Breast epithelium (tissue), 4 donors: ENCODE measurements around the gene NODAL. TPM values are rescaled to one million over a fixed set of nuclear protein-coding genes. Genes with fewer than 3 reads are reported as not detected.

Experiments used
- DNase-seq, 2 donors: peaks; one replicate each; pipeline ENCODE4 v3.0.0-alpha.2; 2019; ENCODE audit warnings: low spot score in 2 of 2
- H3K27ac ChIP-seq, 2 donors: fragments of 200-600 bp; sonication (generic) in 1 of 2; one replicate each; pipeline ENCODE4 v1.5.1; 2016 to 2019; ENCODE audit warnings: mild to moderate bottlenecking in 1 of 2
- H3K27me3 ChIP-seq, 2 donors: fragments of 200-600 bp; sonication (generic) in 1 of 2; one replicate each; pipeline versions ENCODE4 v1.5.1 to v1.6.0; 2017 to 2019; ENCODE audit warnings: control low read depth in 1 of 2, mild to moderate bottlenecking in 1 of 2
- H3K36me3 ChIP-seq: fragments of 200-600 bp; one replicate; pipeline ENCODE4 v1.5.1; 2019
- H3K4me1 ChIP-seq, 2 donors: fragments of 200-600 bp; sonication (generic); one replicate each; pipeline ENCODE4 v1.5.1; 2016 to 2019; ENCODE audit warnings: control low read depth in 1 of 2
- H3K4me3 ChIP-seq, 3 donors: fragments of 200-600 bp; sonication (generic); 1 replicate in 2 of 3; 2 replicates in 1 of 3; pipeline ENCODE4 v1.5.1; 2016 to 2019; ENCODE audit warnings: mild to moderate bottlenecking in 3 of 3, moderate library complexity in 2 of 3
- H3K9me3 ChIP-seq, 2 donors: fragments of 200-600 bp; sonication (generic) in 1 of 2; one replicate each; pipeline ENCODE4 v1.5.1; 2016 to 2019; ENCODE audit warnings: control low read depth in 1 of 2
- POLR2A ChIP-seq: fragments of 450-650 bp; IDR thresholded peaks from one replicate; pipeline ENCODE4 v1.6.1; 2016; ENCODE audit warnings: antibody characterized with exemption, mild to moderate bottlenecking, moderate library complexity
- POLR2AphosphoS5 ChIP-seq, 3 donors: sonication (generic); formaldehyde crosslinking; IDR thresholded peaks; one replicate each; pipeline ENCODE4 v1.6.1; 2017; ENCODE audit warnings: antibody characterized with exemption in 3 of 3
- intact Hi-C: fragments of 100-400 bp; cut with DNase I; formaldehyde crosslinking; loops from one replicate; pipeline ENCODE4 v1.15.1; 2023; ENCODE audit warnings: low total_unique reads
- total RNA-seq, 3 donors: library from RNA; depleted of rRNA; stranded (reverse); fragments of >200 nt; gene quantifications; one replicate each; pipeline ENCODE4 v1.1.0, GENCODE V29; 2016
- TF ChIP-seq, protein P1 (sequence below), 3 donors: fragments of 450-650 bp; IDR thresholded peaks; one replicate each; pipeline ENCODE4 v1.5.1; 2016 to 2017; ENCODE audit warnings: antibody characterized with exemption in 3 of 3, mild to moderate bottlenecking in 3 of 3, moderate library complexity in 3 of 3

Gene NODAL
- total RNA-seq, 3 donors from 2014 or later = not detected

DNA sequence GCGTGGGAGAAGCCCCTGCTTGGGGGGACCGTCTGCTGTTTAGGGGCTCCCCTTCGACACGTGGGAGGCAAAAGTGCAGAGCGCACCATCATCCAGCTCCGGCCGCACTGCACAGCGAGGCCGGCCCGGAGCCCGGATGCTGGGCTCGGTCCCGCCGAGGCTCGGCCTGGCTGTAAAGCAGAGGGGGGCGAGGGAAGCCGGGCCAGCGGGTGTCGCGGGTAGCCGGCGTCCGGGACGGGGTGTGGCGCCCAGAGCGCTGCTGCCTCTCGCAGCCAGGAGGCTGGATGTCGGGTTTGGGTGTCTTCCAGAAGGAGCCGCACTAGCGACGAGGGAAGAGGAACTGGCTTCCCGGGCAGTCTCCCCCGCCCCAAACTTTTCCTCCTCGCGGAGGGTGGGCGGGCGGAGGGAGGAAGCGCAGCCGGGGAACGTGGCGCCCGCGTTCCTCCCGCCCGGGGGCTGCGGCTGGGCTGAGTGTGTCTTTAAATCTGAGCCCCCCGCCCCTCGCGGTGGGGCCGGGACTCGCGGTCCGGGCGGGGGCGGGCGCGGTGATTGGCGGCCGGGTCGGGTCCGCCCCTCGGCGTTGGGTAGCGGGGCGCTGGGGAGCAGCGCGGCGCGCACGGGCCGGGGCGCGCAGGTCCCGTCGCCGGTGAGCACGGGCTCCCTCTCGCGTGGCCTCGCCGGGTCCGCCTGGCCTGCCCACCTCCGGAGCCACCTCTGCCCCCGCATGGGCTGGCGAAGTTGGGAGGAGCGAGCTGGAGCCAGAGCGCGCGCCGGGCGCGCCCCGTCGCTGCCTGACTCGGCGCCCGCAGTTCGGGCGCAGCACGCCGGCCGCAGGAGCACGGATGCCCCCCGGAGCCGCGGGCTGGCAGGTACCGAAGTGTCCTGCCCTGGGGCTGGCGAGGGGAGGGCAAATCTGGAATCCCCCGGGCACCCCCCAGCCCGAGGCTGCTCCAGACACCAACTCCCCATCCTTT, 37.0 kb upstream of the NODAL start, which contains the start of gene PALD1:
PALD1 (plus strand) TSS at position 577 of the 974 bp plus-strand sequence. CDS start 47,185 bp downstream, outside the sequence.
- no peaks in the 10 kb centered on the region for H3K27me3 ChIP-seq
- H3K4me3 ChIP-seq = peak within 1 kb of the TSS; percentile 60 to 80 (median 67)
- no peaks in the 10 kb centered on the region for H3K9me3 ChIP-seq
- intact Hi-C loops = no loop called here
- TF ChIP-seq, protein P1, sequence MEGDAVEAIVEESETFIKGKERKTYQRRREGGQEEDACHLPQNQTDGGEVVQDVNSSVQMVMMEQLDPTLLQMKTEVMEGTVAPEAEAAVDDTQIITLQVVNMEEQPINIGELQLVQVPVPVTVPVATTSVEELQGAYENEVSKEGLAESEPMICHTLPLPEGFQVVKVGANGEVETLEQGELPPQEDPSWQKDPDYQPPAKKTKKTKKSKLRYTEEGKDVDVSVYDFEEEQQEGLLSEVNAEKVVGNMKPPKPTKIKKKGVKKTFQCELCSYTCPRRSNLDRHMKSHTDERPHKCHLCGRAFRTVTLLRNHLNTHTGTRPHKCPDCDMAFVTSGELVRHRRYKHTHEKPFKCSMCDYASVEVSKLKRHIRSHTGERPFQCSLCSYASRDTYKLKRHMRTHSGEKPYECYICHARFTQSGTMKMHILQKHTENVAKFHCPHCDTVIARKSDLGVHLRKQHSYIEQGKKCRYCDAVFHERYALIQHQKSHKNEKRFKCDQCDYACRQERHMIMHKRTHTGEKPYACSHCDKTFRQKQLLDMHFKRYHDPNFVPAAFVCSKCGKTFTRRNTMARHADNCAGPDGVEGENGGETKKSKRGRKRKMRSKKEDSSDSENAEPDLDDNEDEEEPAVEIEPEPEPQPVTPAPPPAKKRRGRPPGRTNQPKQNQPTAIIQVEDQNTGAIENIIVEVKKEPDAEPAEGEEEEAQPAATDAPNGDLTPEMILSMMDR (IDR thresholded peaks at IDR 0.05) = peak in 1 of 3 donors; percentile 25
- TF ChIP-seq POLR2A (no peak), POLR2AphosphoS5 (IDR thresholded peaks at IDR 0.05) (peak in 1 of 3 donors; percentile 12)
- H3K27ac ChIP-seq = peak within 1 kb of the TSS; percentile 42 to 57
- DNase-seq = peak in 1 of 2 donors; percentile 43
- H3K4me1 ChIP-seq = peaks cover 11% of the 10 kb centered on the region in 2 donors
- H3K36me3 ChIP-seq = no peaks in the 10 kb centered on the region

DNA sequence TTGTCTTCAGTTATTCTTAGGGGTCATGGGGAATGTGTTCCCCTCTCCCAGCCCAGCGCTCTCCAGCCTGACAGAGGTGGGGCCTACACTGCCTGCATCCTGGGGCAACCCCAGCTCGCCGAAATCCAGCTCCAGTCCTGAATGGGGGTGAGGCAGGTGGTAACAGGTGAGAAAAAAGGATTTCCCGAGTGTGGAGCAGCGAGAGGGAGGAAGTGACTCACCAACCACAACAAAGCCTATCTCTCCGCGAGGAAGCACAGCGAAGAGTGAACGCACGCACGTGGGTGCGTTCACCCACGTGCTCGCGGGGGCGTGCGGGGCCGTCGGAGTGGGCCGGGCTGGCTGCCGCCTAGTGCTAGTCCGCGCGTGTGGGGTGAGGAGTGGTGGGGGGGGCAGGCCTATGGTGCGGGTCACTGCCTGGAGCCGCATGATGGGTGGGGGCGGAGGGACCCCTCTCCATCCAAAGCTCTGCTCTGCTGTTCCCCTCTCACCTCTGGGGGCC, 36.2 kb upstream of the NODAL start:
- no peaks in the 10 kb centered on the region for H3K27me3 ChIP-seq
- H3K9me3 ChIP-seq = no peaks in the 10 kb centered on the region
- no peaks in the 10 kb centered on the region for H3K36me3 ChIP-seq
- TF ChIP-seq, protein P1 (IDR thresholded peaks at IDR 0.05) = no peak
- TF ChIP-seq POLR2A (no peak), POLR2AphosphoS5 (IDR thresholded peaks at IDR 0.05) (no peak)
- peaks cover 11% of the 10 kb centered on the region in 2 donors for H3K4me1 ChIP-seq
- intact Hi-C loops = no loop called here
- DNase-seq = no peak
- H3K4me3 ChIP-seq = peak overlapping the region; percentile 60 to 80 (median 67)
- H3K27ac ChIP-seq = no peak overlapping the region

DNA sequence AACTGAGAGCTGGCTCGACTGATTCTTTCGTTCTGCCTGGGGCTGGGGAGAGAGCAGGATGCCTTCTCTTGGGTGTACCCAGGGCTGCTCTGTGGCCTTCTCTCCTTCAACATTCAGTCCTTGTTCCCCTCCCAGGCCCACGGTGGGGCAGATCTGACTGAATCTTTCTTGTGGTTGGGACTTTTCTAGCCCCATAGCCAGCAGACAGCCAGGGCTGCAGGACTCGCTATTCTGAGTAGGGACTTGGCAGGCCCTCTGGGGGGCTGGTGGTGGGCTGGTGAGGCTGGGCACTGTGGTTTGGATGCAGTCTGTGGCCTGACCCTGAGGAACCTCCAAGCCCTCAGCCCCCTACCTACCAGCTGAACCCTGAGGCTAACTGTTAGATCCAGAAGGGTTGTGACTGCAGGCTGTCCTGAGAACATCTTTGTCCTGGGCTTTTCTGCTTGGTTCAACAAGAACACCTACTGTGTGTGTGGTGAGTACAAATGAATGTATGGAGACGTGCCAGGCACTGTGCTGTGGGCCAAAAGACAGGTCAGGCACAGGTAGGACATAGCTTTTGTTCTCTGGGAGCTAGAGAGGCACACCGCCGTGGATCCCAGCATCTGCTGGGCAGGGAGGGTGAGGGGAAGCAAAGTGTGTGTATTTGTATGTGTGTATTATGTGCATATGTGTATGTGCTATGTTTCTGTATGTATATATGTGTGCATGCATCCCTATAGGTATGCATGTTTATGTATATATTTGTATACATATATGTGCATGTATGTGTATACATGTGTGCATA, 35.0 kb upstream of the NODAL start:
- H3K27ac ChIP-seq = no peak overlapping the region
- peaks cover 11% of the 10 kb centered on the region in 2 donors for H3K4me1 ChIP-seq
- H3K36me3 ChIP-seq = no peaks in the 10 kb centered on the region
- H3K9me3 ChIP-seq = no peaks in the 10 kb centered on the region
- intact Hi-C loops = no loop called here
- no peak for TF ChIP-seq POLR2AphosphoS5 (IDR thresholded peaks at IDR 0.05)
- TF ChIP-seq, protein P1 (IDR thresholded peaks at IDR 0.05) = no peak
- TF ChIP-seq POLR2A = no peak
- DNase-seq = no peak
- no peaks in the 10 kb centered on the region for H3K27me3 ChIP-seq
- H3K4me3 ChIP-seq = no peak overlapping the region

DNA sequence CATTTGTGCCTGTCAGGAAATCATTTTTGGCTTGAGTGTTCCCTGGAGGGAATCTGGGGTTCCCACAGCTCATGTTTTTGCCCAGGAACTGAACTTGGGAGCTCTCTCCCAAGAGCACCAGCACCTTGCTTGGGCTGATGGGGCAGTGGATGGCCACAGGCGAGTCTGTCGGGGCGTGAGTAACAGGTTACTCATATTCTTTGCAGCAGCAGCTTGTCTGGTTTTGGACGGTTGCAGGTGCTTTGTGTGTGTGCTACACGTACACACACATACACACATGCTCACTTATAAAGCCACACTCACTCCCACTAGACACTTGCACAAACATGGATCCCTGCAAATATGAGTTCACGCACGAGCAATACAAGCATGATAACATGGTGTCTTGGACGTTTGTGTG, 34.2 kb upstream of the NODAL start:
- no peaks in the 10 kb centered on the region for H3K27me3 ChIP-seq
- no peak for DNase-seq
- H3K4me3 ChIP-seq = no peak overlapping the region
- intact Hi-C loops = no loop called here
- TF ChIP-seq POLR2A = no peak
- TF ChIP-seq, protein P1 (IDR thresholded peaks at IDR 0.05) = no peak
- TF ChIP-seq POLR2AphosphoS5 (IDR thresholded peaks at IDR 0.05) = no peak
- H3K9me3 ChIP-seq = no peaks in the 10 kb centered on the region
- no peak overlapping the region for H3K27ac ChIP-seq
- peaks cover 11% of the 10 kb centered on the region in 2 donors for H3K4me1 ChIP-seq
- no peaks in the 10 kb centered on the region for H3K36me3 ChIP-seq
